Dedifferentiated amniotic fluid mesenchymal stem cell (primary cell): Measurements from ENCODE around the gene RXFP1.

Experiments used
- DNase-seq: peaks from one replicate; pipeline ENCODE4 v3.0.0-alpha.2; 2016; ENCODE audit errors: extremely low spot score

Gene RXFP1

GRCh38 chr4:158541506-158541905 lies 19.8 kb downstream of the RXFP1 start:
- no peak for DNase-seq

- DNase-seq = no peak
These were observed 21.5 kb downstream of the RXFP1 start for GRCh38 chr4:158543191-158543590.

DNA sequence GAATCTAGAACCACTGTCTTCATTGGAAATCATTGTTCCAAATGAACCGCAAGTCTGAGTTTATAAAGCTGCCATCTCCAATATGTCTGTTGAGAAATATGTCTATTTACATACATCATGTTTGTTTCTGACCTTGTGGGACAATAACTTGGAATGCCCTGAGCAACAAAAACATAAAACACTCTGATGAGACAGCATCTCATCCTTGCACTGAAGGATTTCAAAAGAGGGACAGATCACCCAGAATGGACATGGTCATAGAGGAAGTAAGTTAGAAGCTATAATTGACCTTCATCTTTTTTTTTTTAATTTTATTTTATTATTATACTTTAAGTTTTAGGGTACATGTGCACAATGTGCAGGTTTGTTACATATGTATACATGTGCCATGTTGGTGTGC lies 22.5 kb downstream of the RXFP1 start:
- DNase-seq = no peak

- no peak for DNase-seq
These were observed 31.7 kb downstream of the RXFP1 start for GRCh38 chr4:158553364-158553763.

- no peak for DNase-seq
These were observed 38.6 kb downstream of the RXFP1 start for GRCh38 chr4:158560284-158560683.

DNA sequence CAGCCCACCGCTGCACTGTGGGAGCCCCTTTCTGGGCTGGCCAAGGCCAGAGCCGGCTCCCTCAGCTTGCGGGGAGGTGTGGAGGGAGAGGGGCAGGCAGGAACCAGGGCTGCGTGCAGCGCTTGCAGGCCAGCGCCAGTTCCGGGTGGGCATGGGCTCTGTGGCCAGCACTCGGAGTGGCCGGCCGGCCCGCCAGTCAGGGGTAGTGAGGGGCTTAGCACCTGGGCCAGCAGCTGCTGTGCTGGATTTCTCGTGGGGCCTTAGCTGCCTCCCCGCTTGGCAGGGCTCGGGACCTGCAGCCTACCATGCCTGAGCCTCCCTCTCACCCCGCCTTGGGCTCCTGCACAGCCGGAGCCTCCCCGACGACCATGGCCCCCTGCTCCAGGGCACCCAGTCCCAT lies 45.2 kb downstream of the RXFP1 start:
- no peak for DNase-seq

GRCh38 chr4:158571736-158572135 lies 50.1 kb downstream of the RXFP1 start:
- DNase-seq = no peak

DNA sequence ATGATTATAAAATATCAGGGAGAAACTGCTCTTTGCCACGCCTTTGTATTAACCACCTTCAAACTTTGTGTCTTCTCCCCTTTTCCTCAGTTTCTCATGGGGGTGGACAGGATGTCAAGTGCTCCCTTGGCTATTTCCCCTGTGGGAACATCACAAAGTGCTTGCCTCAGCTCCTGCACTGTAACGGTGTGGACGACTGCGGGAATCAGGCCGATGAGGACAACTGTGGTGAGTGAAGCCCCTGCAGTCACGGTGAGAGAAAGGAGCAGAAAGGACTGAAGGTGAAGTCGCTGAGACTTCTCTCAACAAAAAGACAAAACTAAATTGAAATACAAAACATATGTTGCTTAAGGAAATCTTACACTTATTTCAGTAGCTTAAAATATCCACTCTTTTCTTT lies 50.9 kb downstream of the RXFP1 start:
- DNase-seq = no peak

- DNase-seq = peak; percentile 40
These were observed 56.8 kb downstream of the RXFP1 start for GRCh38 chr4:158578476-158578875.

GRCh38 chr4:158580064-158580463 lies 58.4 kb downstream of the RXFP1 start:
- no peak for DNase-seq

- peak; percentile 27 for DNase-seq
These were observed 59.5 kb downstream of the RXFP1 start for GRCh38 chr4:158581161-158581560.

DNA sequence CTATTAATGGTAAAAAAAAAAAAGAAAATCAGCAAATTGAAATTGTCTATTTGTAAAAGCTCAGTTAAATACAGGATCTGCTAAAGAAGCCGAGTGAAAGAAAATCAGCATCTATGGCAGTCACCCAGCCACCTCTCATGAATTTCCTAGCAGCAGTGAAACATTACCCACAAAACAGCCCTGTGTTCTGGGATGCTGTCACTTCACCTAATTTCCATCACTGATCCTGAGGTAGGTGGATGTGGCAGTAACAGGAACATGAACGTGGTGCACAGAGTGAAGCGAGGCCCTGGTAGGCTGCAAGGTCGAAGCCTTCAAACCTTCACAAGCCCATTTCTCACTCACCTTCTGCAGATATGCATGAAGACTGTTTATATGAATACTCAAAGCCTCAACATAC lies 65.2 kb downstream of the RXFP1 start:
- no peak for DNase-seq

GRCh38 chr4:158588285-158588684 lies 66.6 kb downstream of the RXFP1 start:
- DNase-seq = no peak

DNA sequence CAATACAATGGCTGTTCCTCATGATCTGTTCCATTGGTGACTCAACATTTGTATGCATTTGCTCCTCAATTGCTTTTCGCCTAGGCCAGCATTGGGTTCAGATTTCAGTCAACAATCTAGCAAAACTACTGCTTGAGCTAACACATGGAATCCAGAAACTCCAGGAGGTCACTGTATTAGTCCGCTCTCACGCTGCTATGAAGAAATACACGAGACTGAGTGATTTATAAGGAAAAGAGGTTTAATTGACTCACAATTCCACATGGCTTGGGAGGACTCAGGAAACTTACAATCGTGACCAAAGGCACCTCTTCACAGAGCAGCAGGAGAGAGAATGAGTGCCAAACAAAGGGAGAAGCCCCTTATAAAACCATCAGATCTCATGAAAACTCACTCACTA lies 67.1 kb downstream of the RXFP1 start:
- no peak for DNase-seq

GRCh38 chr4:158590306-158590705 lies 68.6 kb downstream of the RXFP1 start:
- no peak for DNase-seq

DNA sequence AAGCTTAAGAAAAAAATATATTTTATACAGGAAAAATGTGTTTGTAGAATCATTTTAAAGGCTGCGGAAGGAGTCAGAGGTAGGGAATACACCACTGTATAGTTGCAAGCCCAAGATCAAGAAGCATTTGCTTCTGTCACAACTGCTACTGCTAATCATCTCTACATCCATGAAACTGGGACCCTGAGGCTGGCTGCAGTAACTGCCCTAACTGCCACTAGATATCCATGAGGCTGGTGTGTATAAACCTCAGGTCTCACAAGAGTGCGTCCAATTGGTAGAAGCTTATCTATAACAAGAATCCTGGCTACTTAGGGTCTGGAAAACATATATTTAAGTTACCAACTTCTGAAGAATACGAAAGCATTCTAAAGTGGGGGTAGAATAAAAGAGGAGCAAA lies 69.1 kb downstream of the RXFP1 start:
- DNase-seq = no peak

DNA sequence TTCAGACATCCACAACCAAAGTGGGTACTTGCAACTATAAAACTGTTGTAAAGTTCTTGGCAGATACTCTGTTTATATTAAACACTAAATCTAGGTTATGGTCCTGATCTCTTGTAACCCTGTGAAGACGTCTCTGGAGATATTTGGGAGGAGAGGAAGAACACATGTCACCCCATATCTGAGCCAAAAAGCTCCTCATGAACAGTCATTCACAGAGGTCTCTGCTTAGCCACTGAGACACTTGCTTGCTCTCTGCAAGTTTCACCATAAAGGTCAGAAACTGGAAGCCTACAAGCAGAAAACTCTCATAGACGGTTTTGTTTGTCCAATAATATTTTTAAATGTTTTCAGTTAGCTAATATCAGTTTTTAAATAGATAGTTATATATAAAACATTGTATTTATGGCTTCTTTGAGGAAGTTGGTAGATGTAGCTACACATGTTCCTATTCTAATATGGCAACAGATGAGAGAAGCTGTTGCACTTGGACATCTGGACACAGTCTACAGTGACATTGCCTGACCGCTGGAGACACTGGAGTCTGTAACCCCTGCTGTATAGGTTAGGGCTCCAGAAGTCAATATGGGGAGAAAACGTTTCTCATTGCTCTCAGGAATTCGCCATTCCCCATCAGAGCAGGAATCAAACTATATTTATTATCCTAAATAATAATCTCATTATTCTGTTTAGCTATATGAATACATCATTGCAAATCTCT lies 76.4 kb downstream of the RXFP1 start:
- no peak for DNase-seq

GRCh38 chr4:158599150-158599549 lies 77.5 kb downstream of the RXFP1 start:
- no peak for DNase-seq

- DNase-seq = no peak
These were observed 78.2 kb downstream of the RXFP1 start for GRCh38 chr4:158599765-158600498.

DNA sequence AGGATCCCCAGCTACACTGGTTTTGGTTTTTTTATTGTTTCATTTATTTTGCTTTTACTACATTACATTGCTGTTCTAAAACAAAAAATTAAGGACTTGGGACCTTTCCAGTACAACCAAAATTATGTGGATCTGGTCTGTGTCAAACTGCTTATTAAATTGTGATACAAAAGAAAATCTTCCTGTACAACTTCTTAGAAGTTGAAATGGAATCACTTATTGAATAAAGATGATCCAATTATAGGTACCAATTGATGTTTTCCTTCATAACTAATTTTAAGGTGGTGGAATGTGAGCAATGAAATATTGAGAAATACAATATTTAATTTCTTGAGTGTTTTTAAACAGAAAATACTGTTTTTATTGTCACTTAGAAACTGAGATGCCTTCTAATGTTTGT lies 82.7 kb downstream of the RXFP1 start:
- no peak for DNase-seq

DNA sequence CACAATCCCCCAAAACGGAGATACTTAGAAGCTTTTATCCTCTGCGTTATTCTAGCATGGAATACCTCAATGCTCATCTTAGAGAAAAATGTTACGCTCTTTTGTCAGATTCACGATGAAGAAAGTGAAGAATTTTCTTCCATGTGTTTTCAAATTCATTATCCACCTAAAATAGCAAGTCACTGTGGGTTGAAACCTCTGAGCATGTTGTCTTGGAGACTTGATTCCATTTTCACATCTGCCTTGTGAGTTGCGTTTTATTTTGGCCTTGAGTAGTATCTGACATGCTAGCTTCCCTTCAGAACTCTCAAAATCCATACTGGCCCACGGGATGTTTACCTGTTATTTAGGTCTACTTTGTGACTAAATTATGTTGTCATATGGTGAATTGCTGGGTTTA lies 83.7 kb downstream of the RXFP1 start:
- DNase-seq = no peak

GRCh38 chr4:158606969-158607368 lies 85.3 kb downstream of the RXFP1 start:
- no peak for DNase-seq

GRCh38 chr4:158609116-158609515 lies 87.4 kb downstream of the RXFP1 start:
- no peak for DNase-seq

- no peak for DNase-seq
These were observed 89.1 kb downstream of the RXFP1 start for GRCh38 chr4:158610790-158611189.
